Measurements from ENCODE around the gene CD300LF. TPM values are rescaled to one million over a fixed set of nuclear protein-coding genes. Genes with fewer than 3 reads are reported as not detected.

CD300LF gene
- total RNA-seq, 2 donors from 2014 or later = 0.59 to 1.2 TPM

GRCh38 chr17:74678541-74678940, 34.2 kb downstream of the CD300LF start:
- WGBS = 3% methylated on average over 2 of the region's 2 CpGs
- TF ChIP-seq POLR2A (IDR thresholded peaks at IDR 0.05) (no peak), POLR2AphosphoS5 (IDR thresholded peaks at IDR 0.05) (no peak), CTCF (IDR thresholded peaks at IDR 0.05) (no peak)
- Histone ChIP-seq H3K27ac (no peak overlapping the region), H3K27me3 (replicated peaks; ENCODE audit: insufficient read depth) (no peaks in the 10 kb centered on the region), H3K4me1 (replicated peaks) (no peaks in the 10 kb centered on the region), H3K4me3 (no peak overlapping the region), H3K36me3 (no peaks in the 10 kb centered on the region), H3K9me3 (no peaks in the 10 kb centered on the region)
- no peak for DNase-seq (ENCODE audit: low spot score)
- intact Hi-C loops (cut with DNase I) = no loop called here

DNA sequence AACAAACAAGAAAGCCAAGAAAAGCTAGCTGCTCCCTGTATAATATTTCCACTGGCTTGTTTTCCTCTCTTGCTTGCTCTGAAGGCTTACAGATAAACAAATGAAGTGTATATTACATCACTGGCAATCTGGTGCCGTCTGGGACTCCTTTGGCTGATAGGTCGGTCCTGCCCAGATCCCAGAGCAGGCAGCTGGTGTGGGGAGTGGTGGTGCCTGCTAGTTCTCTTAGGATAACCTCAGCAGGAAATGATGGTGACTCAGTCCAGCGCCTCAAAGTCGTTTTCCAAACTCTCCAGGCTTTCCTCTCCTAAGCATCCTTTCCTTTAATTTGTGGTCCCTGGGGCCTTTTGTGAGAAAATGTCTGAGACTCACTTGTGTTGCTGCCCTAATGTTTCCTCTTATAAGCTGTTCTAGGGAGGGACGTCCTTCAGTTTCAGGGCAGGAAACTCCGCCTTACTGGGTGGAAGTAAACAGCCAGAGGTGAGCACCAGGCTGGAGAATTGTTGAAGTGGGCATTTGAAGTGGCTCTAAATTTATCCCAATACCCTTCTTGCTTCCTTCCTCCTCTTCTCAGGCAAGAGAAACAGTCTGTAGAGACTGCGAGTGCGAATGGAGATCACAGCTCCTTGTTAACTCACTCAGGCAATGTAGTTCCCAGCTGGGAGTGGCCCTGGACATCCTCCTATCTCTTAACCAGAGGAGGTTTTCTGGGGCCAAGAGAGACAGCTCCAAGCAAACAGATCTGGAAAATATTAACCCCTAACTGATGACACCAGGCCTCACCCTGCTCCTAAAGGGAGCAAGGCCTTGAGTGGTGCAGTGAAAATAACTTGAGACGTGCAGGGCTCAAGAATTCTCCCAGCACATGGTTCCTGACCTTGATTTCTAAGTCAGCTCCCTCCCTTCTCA, 34.9 kb downstream of the CD300LF start:
- Histone ChIP-seq H3K27me3 (replicated peaks; ENCODE audit: insufficient read depth) (no peaks in the 10 kb centered on the region), H3K4me3 (no peak overlapping the region), H3K4me1 (replicated peaks) (no peaks in the 10 kb centered on the region), H3K36me3 (no peaks in the 10 kb centered on the region), H3K27ac (no peak overlapping the region), H3K9me3 (no peaks in the 10 kb centered on the region)
- DNase-seq (ENCODE audit: low spot score) = no peak
- 29% methylated on average over 9 of the region's 9 CpGs for WGBS
- TF ChIP-seq CTCF (IDR thresholded peaks at IDR 0.05) (no peak), POLR2AphosphoS5 (IDR thresholded peaks at IDR 0.05) (no peak), POLR2A (IDR thresholded peaks at IDR 0.05) (no peak)
- intact Hi-C loops (cut with DNase I) = no loop called here

DNA sequence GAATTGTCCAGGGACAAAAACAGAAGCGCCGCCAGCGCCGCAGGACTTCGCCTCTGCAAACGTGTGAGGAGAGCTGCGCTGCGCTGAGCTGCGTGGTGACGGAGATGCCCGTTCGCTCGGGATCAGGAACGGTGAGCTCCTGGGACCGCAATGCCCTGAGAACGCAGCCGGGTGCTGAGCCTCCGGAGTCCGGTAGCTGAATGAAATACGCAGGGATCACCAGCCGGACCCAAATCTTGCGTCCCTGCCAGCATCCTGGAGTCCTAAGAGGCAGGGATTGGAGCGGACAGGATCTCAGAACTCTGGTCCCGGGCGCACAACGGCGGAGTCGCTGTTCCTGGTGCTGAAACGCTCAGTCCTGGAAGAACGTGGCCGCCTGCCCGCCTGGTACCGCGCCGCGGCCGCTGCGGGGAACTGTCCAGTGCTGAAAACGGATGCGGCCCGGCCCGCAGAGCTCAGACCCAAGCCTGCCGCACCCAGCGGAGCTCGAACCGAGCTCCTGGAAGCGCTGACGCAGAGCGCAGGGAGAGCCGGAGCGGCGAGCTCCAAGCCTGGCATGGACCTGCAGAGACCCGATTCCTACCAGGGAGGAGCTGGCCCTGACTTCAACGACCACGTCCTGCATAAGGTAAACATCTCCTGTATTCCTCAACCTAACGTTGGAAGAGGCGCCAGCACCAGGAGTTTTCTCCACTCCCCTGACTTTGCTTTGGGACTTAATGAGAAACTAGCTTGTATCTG, 41.5 kb downstream of the CD300LF start:
- Histone ChIP-seq H3K36me3 (no peaks in the 10 kb centered on the region), H3K4me3 (no peak overlapping the region), H3K9me3 (no peaks in the 10 kb centered on the region), H3K27me3 (replicated peaks; ENCODE audit: insufficient read depth) (no peaks in the 10 kb centered on the region), H3K27ac (no peak overlapping the region), H3K4me1 (replicated peaks) (no peaks in the 10 kb centered on the region)
- TF ChIP-seq POLR2A (IDR thresholded peaks at IDR 0.05) (no peak), POLR2AphosphoS5 (IDR thresholded peaks at IDR 0.05) (peak; percentile 20)
- 15% methylated on average over 31 of the region's 57 CpGs for WGBS
- intact Hi-C loops (cut with DNase I) = no loop called here
- DNase-seq (ENCODE audit: low spot score) = peak; percentile 56

DNA sequence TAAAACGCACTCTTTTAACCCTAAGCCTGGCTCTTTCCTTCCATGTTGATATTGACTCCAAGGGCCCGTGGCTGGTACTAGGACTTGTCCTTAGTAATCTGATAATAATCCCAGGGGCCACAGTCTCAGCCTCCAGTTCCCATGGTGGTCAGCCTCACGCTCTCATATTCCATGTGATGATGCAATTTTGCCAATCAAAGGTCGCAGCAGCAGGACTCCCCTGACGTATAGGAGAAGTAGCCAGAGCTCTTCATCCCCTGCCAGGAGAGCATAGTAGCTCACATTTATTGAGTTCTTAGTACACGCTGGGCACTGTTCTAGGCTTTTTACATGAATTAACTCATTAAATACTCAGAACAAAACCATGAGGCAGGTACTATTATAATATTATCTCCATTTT, 42.4 kb downstream of the CD300LF start:
- 79% methylated on average over 6 of the region's 6 CpGs for WGBS
- no peaks in the 10 kb centered on the region for H3K27me3 ChIP-seq (replicated peaks; ENCODE audit: insufficient read depth)
- H3K4me1 ChIP-seq (replicated peaks) = no peaks in the 10 kb centered on the region
- no peak for DNase-seq (ENCODE audit: low spot score)
- no peaks in the 10 kb centered on the region for H3K9me3 ChIP-seq
- intact Hi-C loops (cut with DNase I) = no loop called here
- no peak overlapping the region for H3K27ac ChIP-seq
- H3K36me3 ChIP-seq = no peaks in the 10 kb centered on the region
- H3K4me3 ChIP-seq = no peak overlapping the region
- TF ChIP-seq POLR2A (IDR thresholded peaks at IDR 0.05) (no peak), CTCF (IDR thresholded peaks at IDR 0.05) (no peak), POLR2AphosphoS5 (IDR thresholded peaks at IDR 0.05) (no peak)

- no peaks in the 10 kb centered on the region for H3K4me1 ChIP-seq (replicated peaks)
- H3K27ac ChIP-seq = no peak overlapping the region
- no peak overlapping the region for H3K4me3 ChIP-seq
- no peak for TF ChIP-seq POLR2A (IDR thresholded peaks at IDR 0.05)
- no peak for TF ChIP-seq CTCF (IDR thresholded peaks at IDR 0.05)
- no peak for TF ChIP-seq POLR2AphosphoS5 (IDR thresholded peaks at IDR 0.05)
- intact Hi-C loops (cut with DNase I) = no loop called here
- no peaks in the 10 kb centered on the region for H3K27me3 ChIP-seq (replicated peaks; ENCODE audit: insufficient read depth)
- no peaks in the 10 kb centered on the region for H3K36me3 ChIP-seq
- DNase-seq (ENCODE audit: low spot score) = no peak
- 89% methylated on average over 3 of the region's 3 CpGs for WGBS
- no peaks in the 10 kb centered on the region for H3K9me3 ChIP-seq
These were observed 49.2 kb downstream of the CD300LF start for GRCh38 chr17:74663561-74663960.

Data from prostate gland (tissue), 2 donors.